Testis (tissue), 3 donors: ENCODE measurements around the gene MX1. TPM values are rescaled to one million over a fixed set of nuclear protein-coding genes. Genes with fewer than 3 reads are reported as not detected.

Source experiments
- DNase-seq: peaks from one replicate; pipeline ENCODE4 v3.0.0-alpha.2; 2019
- H3K27ac ChIP-seq, 2 donors: fragments of 200-600 bp; sonication (generic); one replicate each; pipeline ENCODE4 v1.5.1; 2019
- H3K27me3 ChIP-seq: fragments of 200-600 bp; sonication (generic); one replicate; pipeline ENCODE4 v1.5.1; 2019
- H3K36me3 ChIP-seq: fragments of 200-600 bp; sonication (generic); one replicate; pipeline ENCODE4 v1.5.1; 2017; ENCODE audit warnings: low read depth; ENCODE audit errors: missing control alignments
- H3K4me1 ChIP-seq: fragments of 200-600 bp; sonication (generic); one replicate; pipeline ENCODE4 v1.5.1; 2019
- H3K4me3 ChIP-seq, 2 donors: fragments of 200-600 bp; sonication (generic); one replicate each; pipeline ENCODE4 v1.5.1; 2017 to 2019
- H3K9me3 ChIP-seq: fragments of 200-600 bp; sonication (generic); one replicate; pipeline ENCODE4 v1.5.1; 2017
- POLR2A ChIP-seq: fragments of 450-650 bp; IDR thresholded peaks from one replicate; pipeline ENCODE4 v1.6.1; 2017; ENCODE audit warnings: antibody characterized with exemption, mild to moderate bottlenecking, moderate library complexity
- WGBS, 2 donors: methylation state at CpG; one replicate each; pipeline ENCODE4 v1.1.5; 2018; 5-methylcytosine and 5-hydroxymethylcytosine counted together
- intact Hi-C: fragments of 100-400 bp; cut with DNase I; formaldehyde crosslinking; loops from one replicate; pipeline ENCODE4 v1.15.1; 2023; ENCODE audit warnings: low total_unique reads
- polyA plus RNA-seq: library from polyadenylated mRNA; stranded (reverse); fragments of 350-450 nt; fragmentation: Illumina TruSeq; extraction: RNeasy Lipid Tissue Mini Kit (QIAGEN cat#74804); gene quantifications from one replicate; pipeline ENCODE4 v1.2.3, GENCODE V29; 2014; ENCODE audit warnings: low read depth, low replicate concordance; ENCODE audit not compliant: insufficient read depth
- total RNA-seq, 2 donors: library from RNA; depleted of rRNA; stranded (reverse); fragments of >200 nt; gene quantifications; one replicate each; pipeline ENCODE4 v1.2.3, GENCODE V29; 2016
- TF ChIP-seq, protein P1 (sequence below), 3 experiments: fragments of 450-650 bp in 2 of 3; fragments of 200-600 bp in 1 of 3; sonication (generic) in 1 of 3; IDR thresholded peaks; one replicate each; pipeline ENCODE4 v1.5.1; 2016 to 2019; ENCODE audit warnings: antibody characterized with exemption in 3 of 3, mild to moderate bottlenecking in 2 of 3, moderate library complexity in 1 of 3

The MX1 gene
- total and polyA plus RNA-seq, 3 donors from 2014 or later, result 18.0 to 36.1 (median 22.7) TPM

DNA sequence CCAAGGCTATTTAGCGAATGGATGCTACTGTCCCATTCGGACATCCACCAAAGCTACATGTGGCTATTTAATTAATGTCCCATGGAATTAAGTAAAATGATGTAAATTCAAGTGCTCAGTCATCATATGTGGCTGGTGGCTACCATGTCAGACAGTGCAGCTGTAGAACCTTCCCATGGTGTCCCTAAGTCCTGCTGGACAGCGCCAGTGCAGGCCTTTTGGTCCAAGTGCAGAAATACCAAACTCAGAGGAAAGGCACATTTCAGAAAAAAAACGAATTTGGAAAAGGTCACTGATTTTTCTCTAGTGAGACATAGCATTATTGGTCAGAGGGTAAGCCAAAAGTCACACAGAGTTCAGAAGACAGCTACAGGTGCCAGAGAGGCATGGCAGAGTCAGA lies 64.3 kb downstream of the MX1 start:
- intact Hi-C loops, result no loop called here
- WGBS, 2 donors, result 63 to 77% methylated on average over 4 of the region's 4 CpGs
- Histone ChIP-seq H3K4me1 (no peaks in the 10 kb centered on the region), H3K4me3 (no peak overlapping the region), H3K36me3 (no peaks in the 10 kb centered on the region), H3K9me3 (no peaks in the 10 kb centered on the region), H3K27me3 (no peaks in the 10 kb centered on the region), H3K27ac (no peak overlapping the region)
- TF ChIP-seq, protein P1, sequence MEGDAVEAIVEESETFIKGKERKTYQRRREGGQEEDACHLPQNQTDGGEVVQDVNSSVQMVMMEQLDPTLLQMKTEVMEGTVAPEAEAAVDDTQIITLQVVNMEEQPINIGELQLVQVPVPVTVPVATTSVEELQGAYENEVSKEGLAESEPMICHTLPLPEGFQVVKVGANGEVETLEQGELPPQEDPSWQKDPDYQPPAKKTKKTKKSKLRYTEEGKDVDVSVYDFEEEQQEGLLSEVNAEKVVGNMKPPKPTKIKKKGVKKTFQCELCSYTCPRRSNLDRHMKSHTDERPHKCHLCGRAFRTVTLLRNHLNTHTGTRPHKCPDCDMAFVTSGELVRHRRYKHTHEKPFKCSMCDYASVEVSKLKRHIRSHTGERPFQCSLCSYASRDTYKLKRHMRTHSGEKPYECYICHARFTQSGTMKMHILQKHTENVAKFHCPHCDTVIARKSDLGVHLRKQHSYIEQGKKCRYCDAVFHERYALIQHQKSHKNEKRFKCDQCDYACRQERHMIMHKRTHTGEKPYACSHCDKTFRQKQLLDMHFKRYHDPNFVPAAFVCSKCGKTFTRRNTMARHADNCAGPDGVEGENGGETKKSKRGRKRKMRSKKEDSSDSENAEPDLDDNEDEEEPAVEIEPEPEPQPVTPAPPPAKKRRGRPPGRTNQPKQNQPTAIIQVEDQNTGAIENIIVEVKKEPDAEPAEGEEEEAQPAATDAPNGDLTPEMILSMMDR (IDR thresholded peaks at IDR 0.05), result no peak
- TF ChIP-seq POLR2A, result no peak
- no peak for DNase-seq

DNA sequence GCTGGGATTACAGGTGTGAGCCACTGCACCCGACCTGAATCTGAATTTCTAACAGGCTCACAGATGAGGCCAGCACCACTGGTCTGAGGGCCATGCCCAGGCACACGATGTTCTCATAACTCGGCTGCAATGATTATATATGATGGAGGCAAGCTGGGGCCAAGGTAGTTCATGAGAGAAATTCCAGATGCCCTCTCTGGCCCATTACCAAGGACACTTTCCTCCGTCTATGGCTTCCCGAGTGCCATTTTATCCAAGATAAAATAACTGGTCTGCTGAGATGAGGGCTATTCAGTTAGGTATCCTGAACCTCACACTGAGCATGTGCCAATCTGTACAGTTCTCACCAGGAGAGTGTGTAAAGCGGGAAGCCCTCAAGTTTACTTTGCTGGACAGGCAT lies 65.4 kb downstream of the MX1 start:
- Histone ChIP-seq H3K27ac (no peak overlapping the region), H3K9me3 (no peaks in the 10 kb centered on the region), H3K4me1 (no peaks in the 10 kb centered on the region), H3K36me3 (no peaks in the 10 kb centered on the region), H3K4me3 (no peak overlapping the region), H3K27me3 (no peaks in the 10 kb centered on the region)
- 62 to 68% methylated on average over 6 of the region's 6 CpGs for WGBS, 2 donors
- intact Hi-C loops, result no loop called here
- no peak for TF ChIP-seq POLR2A
- TF ChIP-seq, protein P1 (IDR thresholded peaks at IDR 0.05), result no peak
- DNase-seq, result no peak

DNA sequence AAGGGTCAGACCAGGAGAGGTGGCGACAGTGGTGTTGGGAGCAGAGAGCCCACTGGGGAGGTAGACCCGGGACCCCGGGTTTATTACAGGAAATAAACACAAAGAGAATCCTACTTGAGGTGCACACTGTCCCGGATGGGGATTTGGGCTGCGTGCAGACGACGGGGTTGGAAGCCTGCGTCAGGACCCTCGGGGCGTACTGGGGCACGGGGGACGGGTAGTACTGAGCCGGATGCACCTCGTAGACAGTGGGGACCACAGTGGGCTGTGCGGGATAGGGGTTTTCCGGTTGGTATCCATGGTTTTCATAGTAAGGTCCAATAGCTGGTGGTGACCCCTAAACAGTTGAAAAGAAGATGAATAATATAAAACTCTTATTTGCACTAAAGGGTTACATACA lies 68.2 kb downstream of the MX1 start:
- no peak for DNase-seq
- H3K27ac ChIP-seq, result no peak overlapping the region
- no peaks in the 10 kb centered on the region for H3K27me3 ChIP-seq
- intact Hi-C loops, result no loop called here
- H3K36me3 ChIP-seq, result no peaks in the 10 kb centered on the region
- TF ChIP-seq, protein P1 (IDR thresholded peaks at IDR 0.05), result no peak
- no peak for TF ChIP-seq POLR2A
- no peaks in the 10 kb centered on the region for H3K9me3 ChIP-seq
- 92 to 98% methylated on average over 16 of the region's 16 CpGs for WGBS, 2 donors
- H3K4me3 ChIP-seq, result no peak overlapping the region
- H3K4me1 ChIP-seq, result no peaks in the 10 kb centered on the region

DNA sequence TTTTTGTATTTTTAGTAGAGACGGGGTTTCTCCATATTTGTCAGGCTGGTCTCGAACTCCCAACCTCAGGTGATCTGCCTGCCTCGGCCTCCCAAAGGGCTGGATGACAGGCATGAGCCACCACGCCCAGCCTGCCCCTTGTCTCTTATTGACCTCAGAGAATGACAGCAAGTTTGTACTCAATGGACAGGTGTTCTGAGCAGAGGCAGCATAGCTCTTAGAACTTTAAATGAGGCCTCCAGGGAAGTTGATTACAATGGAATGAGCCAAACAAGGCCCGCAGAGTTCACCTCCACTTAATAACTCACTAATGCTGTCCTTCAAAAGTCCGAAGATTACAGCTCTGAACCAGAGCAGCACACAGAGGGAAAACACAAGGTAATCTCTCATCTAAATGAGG lies 71.0 kb downstream of the MX1 start:
- Histone ChIP-seq H3K4me1 (no peaks in the 10 kb centered on the region), H3K27me3 (no peaks in the 10 kb centered on the region), H3K27ac (no peak overlapping the region), H3K36me3 (no peaks in the 10 kb centered on the region), H3K9me3 (no peaks in the 10 kb centered on the region), H3K4me3 (no peak overlapping the region)
- no peak for DNase-seq
- no peak for TF ChIP-seq POLR2A
- TF ChIP-seq, protein P1 (IDR thresholded peaks at IDR 0.05), result no peak
- intact Hi-C loops, result no loop called here
- WGBS, 2 donors, result 88% methylated on average over 6 of the region's 6 CpGs

DNA sequence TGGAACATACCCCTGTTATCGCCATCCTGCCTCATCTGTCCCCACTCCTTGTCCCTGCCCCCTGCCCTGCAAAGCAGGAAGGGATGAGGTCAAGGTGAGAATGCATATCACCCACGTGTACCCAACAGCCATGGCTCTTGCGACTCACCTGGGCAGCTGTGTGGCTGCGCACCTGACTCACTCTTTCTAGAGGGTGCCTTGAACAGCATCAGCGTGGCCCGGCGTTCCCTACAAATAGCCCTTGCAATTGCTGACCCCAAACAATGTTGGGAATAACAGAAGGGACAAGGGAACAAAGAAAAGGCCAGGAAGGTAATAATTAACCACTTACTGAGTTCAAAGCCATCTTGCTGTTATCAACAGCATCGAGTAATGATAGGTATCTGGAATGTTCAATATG lies 71.7 kb downstream of the MX1 start:
- 84 to 87% methylated on average over 8 of the region's 8 CpGs for WGBS, 2 donors
- H3K4me3 ChIP-seq, result no peak overlapping the region
- no peaks in the 10 kb centered on the region for H3K9me3 ChIP-seq
- no peak for TF ChIP-seq POLR2A
- TF ChIP-seq, protein P1 (IDR thresholded peaks at IDR 0.05), result no peak
- H3K27ac ChIP-seq, result no peak overlapping the region
- intact Hi-C loops, result no loop called here
- no peak for DNase-seq
- H3K36me3 ChIP-seq, result no peaks in the 10 kb centered on the region
- no peaks in the 10 kb centered on the region for H3K27me3 ChIP-seq
- H3K4me1 ChIP-seq, result no peaks in the 10 kb centered on the region
